NCI-H2196 treated with DMSO at 0.1 percent for 48 hours (cell line): ENCODE data around the gene PSMB7.

Experiments
- DNase-seq: peaks from one replicate; lab custom pipeline; 2025; ENCODE audit not compliant: unreplicated experiment; lab: John Stamatoyannopoulos, UW

The PSMB7 gene

GRCh38 chr9:124411514-124412227, 3.6 kb downstream of the PSMB7 start:
- DNase-seq, result no peak

- DNase-seq, result no peak
Measured at GRCh38 chr9:124410321-124410913, 4.8 kb downstream of the PSMB7 start.

DNA sequence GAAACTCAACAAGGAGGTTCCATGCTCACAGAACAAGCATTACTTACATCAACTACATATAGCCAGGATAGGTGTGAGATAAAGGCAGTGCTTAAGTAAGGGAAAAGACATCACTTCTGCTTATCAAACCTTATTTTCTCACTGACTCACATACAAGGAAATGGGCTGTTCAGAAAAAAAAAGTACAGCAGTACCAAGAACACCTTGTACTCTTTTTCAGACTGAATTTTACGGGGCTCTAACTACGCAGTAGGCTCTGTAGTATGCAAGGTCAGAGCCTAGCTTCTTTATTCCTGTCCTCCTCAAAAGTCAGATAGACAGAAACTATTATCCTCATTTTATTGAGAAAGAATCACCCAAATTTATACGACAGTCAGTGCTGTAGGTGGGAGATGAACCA, 5.8 kb downstream of the PSMB7 start:
- DNase-seq, result no peak

DNA sequence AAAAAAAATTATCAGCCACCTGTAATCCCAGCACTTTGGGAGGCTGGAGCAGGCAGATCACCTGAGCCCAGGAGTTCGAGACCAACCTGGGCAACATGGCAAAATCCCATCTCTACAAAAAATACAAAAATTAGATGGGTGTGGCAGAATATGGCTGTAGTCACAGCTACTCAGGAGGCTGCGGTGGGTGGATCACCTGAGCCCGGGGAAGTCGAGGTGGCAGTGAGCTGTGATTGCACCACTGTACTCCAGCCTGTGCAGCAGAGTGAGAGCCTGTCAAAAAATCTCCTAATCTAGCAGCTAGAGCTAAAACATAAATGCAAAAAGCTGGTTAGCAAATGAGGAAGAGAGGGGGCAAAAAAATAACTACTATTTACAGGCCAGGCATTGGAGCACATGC, 12.0 kb downstream of the PSMB7 start:
- no peak for DNase-seq

GRCh38 chr9:124399968-124400940, 15.0 kb downstream of the PSMB7 start:
- no peak for DNase-seq

DNA sequence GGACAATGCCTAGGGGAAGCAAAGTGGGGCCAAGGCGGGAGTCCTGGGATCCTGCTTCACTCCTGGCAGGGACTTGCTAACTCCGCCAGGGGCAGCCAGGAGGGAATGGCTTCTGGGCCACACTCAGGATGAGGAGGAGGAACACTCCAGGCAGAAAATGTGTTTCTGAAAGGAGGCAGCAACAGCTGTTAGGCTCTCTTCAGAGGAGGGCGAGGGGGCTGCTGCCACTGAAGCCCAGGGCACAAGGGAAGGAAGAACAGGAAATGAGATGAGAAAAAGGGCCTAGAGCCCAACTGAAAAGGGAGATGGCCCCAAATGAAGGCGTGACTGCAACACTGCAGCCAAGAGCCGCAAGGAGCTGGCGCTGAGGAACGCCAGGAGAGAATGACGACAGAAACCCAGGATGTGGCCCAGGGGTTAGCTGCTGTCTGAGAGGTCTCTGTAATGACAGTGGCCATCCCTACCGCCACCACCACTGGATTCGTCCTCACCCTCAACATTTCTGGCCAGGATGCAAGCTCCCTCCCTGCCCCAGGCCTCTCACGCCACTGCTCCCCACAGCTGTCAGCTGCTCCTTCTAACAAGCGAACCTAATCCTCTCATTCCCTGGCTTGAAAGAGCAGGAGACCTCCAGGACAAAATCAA, 15.8 kb downstream of the PSMB7 start:
- no peak for DNase-seq

DNA sequence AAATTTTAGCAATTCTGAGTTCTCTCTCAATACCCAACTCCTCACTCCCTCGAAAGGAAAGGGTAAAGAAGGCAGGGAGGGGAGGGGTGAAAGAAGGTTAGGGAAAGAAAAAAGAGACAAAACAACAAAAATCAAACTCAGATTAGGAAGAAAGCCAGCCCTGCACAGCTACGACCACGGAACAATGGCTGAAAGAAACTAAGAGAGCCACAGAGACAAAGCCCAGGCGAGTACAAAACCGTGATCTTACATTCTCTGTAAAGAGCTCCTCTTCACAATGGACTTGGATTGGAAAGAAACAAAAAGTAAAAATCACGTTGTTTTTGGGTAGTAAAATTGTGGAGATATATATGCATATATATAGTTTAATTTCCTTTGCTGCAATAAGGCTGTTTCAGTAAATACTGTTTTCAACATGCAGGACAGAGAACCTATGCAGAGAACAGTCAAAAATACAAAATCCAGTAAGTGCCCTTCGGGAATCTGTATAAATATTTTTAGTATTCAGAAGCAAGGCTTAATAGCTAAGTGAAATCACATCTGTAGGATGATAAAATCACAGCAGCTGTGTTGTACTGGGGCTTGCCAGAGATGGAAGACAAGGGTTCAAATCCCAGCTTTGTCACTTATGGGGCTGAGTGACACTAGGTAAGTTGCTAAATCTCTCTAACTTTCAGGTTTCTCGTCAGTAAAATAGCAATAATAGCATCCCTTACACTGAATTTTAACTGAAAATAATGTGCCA, 16.9 kb downstream of the PSMB7 start:
- no peak for DNase-seq

DNA sequence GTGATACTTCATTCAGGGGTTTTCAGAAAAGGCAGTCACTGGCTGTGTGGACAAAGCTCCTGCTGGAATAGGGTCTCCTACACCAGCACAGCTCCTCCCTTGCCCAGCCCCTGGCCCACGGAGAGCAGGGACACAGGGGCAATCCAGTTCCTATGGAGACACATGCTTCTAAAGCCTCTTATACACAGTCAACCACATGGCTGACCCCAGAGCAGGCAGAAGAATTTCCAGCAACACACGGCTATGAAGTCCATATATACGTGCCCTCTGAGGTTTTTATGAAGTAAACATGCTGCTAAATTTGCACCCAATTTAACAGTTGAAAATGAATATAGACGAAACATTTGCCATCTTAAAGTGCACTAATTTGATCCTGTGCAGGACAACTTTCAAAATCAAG, 19.4 kb downstream of the PSMB7 start:
- DNase-seq, result no peak

DNA sequence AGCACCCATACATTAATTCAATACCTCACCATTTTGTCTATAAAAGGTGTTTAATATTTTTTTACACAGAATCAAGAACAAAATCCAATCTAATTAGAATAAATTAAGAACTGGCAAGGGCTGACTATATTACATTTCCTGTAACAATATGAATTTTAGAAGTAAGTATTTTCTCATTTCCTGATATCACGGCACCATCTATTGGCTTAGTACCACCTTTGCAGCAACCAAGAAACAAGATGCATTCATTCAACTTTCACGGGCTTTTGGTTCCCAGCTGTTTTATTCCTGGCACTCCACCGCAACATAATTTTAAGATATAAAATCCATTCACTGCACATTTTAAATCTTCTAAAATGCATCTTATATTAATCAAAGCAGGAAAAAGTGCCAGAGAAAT, 20.6 kb downstream of the PSMB7 start:
- no peak for DNase-seq

- DNase-seq, result no peak
Measured at GRCh38 chr9:124394167-124394566, 21.1 kb downstream of the PSMB7 start.

- no peak for DNase-seq
Measured at GRCh38 chr9:124392871-124393460, 22.3 kb downstream of the PSMB7 start.

DNA sequence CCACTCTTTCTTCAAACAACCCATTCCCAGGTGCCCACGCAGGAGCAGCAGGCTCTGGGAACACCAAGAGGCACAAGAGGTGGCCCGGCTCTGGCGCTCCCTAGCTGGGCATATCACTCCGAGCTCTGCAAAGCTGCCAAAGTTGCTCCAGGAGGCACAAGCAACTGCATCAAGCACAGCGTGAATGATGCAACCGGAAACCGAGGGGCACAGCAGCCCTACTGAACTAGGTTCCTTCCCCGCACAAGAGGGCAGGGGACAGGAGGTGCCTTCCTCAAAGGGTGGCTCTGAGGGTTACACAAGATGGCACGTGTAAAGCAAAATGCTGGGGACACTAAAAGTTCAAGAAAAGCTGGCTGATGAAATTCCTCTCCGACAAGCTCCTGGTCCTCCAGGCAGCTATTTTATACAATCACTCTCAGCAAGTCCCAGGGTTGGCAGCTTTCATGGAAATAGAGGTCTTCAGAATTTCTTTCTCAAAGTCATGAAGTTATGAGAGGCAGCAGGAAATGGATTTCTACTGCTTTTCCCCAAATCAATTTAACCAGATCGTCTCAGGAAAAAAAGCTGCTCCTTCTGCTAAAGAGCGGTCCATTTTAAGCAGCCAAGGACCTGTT, 22.9 kb downstream of the PSMB7 start:
- no peak for DNase-seq

DNA sequence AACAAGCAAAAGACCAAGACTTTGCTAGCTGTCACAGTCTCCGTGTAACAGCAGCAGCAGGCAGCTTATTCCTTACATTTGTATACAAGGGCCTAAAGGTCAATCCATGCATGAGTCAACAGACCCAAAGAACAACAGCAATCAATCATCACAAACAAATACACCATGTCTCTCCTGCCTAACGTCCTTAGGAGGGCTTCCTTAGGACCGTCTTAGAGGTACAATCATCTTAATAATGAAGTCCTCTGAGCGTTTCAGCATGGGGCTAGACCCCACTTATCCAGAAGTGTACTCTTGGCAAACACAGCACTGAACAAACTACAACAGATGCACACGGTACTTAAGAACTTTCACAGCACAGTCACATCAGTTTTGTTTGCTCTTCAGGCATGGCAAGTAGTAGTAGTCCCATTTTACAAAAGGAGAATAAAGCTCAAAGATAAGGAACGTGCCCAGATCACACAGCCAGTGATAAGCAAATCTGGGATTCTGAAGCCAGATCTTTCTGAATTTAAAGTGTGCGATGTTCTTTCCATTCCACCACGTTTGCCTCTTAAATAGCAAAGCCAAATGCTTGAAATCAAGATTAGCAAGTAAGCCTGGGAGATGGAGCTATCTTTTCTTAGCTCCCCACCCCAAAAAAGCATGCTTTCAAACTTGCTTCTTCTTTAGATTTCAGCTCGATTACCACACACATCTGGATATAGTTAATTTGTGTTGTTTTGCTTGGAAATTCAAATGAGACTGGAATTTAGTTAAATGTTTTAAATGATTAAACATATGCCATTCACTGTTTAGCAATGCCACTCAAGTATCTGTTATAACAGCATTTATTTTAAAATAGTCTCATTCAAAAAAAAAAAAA, 24.2 kb downstream of the PSMB7 start:
- DNase-seq, result no peak

DNA sequence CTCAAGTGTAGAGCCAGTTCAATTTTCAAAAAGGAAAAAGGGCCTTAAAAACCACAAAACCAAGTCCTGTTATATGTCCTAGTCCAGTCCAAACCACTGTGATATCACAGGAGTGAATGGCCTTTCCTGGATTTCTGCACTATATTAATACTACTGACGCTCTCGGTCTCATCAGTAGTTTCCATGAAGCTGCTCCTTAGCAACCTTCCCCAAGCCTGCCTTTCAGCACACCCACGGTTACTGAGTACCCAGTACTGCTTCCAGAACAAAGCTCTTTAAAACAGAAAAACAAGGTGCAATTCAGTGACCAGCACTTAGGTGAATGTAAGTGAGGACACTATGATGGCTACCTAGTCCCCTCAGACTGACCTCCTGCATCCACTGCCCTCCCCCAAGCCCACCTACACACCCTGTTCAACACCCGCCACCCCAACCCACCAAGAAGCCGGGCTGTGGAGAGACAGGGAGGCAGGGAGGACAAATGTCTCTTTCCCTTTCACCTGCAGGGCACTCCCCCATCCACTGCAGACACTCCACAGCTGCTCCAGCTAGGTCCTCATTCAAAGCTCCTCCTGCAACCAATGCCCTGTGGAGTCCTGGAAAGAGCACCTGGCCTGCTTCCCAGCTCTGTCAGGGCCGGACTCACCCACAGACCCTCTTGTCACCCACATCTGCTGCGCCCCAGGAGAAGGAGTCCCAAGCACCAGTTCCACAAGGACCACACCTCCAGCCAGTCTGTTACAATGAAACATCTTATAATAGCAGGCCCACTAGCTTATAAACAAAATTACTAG, 25.9 kb downstream of the PSMB7 start:
- no peak for DNase-seq

DNA sequence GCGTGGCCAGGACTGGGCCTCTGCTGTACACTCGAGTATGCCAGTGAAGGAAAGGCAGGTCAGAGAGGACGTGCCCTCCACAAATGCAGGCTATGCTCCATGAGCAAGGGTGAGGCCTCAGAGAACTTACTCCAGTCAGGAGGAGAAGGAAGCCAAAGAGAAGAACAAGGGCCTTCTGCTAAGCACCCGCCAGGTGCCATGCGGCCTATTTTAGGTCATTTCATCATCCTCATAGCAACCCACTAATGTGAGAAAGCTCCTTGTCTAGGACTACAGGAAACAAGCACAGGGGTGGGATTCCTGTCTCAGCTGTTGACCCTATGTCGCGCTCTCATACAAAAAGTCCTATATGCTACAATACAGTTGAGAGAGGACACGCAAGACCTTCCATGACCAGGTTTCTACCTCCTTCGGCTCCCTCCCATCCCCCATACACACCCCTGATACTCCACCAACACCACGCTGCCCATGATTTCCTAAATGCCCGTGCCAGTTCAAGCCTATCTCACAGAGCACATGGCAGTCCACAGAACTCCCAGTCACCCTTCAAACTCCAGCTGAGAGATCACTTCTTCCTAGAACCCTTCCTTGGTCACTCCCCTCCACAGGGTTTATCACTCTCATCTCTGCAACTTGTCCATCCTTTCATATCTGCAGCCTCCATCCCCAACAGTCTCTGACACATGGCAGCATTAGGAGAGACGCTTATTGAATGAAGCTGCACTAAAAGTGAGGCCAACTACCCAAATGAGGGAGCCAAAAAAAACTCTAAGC, 26.8 kb downstream of the PSMB7 start:
- DNase-seq, result no peak

- no peak for DNase-seq
Measured at GRCh38 chr9:124386201-124386600, 29.0 kb downstream of the PSMB7 start.

DNA sequence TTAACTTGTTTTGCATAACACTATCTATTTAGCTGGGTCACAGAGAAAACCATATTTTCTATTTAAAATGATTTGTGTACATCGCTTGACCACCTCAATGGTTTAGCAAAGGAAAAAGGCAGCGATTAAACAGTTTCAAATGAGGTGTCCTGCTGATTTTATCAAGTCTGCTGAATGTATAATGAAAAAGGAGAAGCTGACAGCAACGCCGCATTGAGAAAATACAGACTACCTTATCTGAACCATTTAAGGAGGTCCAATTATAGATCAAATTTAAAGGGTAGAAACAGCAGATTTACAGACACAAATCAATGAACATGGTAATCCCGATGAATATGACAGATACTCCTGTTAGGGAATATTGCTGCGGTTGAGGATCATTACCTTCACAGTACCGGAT, 29.6 kb downstream of the PSMB7 start:
- no peak for DNase-seq
